HepG2 (cell line): Measurements from ENCODE around the gene NAT10. TPM values are rescaled to one million over a fixed set of nuclear protein-coding genes. Genes with fewer than 3 reads are reported as not detected.

Experiments
- BCLAF1 ChIP-seq: fragments of 450-650 bp; IDR thresholded peaks from 2 replicates; pipeline ENCODE4 v1.6.1; 2017; ENCODE audit warnings: mild to moderate bottlenecking
- CREB1 ChIP-seq, 2 experiments: fragments of 450-650 bp in 1 of 2; IDR thresholded peaks; 2 replicates each; pipeline ENCODE4 v1.6.1; 2016 to 2017; ENCODE audit warnings: control low read depth in 1 of 2, mild to moderate bottlenecking in 1 of 2, missing compliant biosample characterization in 1 of 2, missing genetic modification characterization in 1 of 2
- EZH2 ChIP-seq: conservative IDR thresholded peaks from 2 replicates; pipeline ENCODE4 v1.6.1; 2012; ENCODE audit warnings: mild to moderate bottlenecking, low read depth, low read length, moderate library complexity
- HMGXB4 ChIP-seq, 2 experiments: sonication (generic) in 1 of 2; formaldehyde crosslinking in 1 of 2; IDR thresholded peaks; 2 replicates each; pipeline versions ENCODE4 v1.4.0 to v1.6.1; 2018 to 2020; ENCODE audit warnings: missing genetic modification reagents in 2 of 2, borderline replicate concordance in 1 of 2, low read depth in 1 of 2, mild to moderate bottlenecking in 1 of 2, missing biosample characterization in 1 of 2
- MEIS2 ChIP-seq: sonication (generic); formaldehyde crosslinking; IDR thresholded peaks from 2 replicates; pipeline ENCODE4 v1.9.0; 2021; ENCODE audit warnings: mild to moderate bottlenecking, missing genetic modification reagents
- PITX1 ChIP-seq: sonication (generic); formaldehyde crosslinking; IDR thresholded peaks from 2 replicates; pipeline ENCODE4 v1.5.1; 2020; ENCODE audit warnings: mild to moderate bottlenecking, missing genetic modification reagents
- SKIL ChIP-seq: sonication (generic); formaldehyde crosslinking; IDR thresholded peaks from 2 replicates; pipeline ENCODE4 v1.8.0; 2022; ENCODE audit warnings: missing genetic modification reagents, mild to moderate bottlenecking, moderate library complexity, borderline replicate concordance
- TCF7 ChIP-seq: sonication (generic); IDR thresholded peaks from 2 replicates; pipeline ENCODE4 v1.6.1; 2016; ENCODE audit warnings: antibody characterized with exemption, low read depth
- TOPORS ChIP-seq: sonication (generic); formaldehyde crosslinking; IDR thresholded peaks from 2 replicates; pipeline ENCODE4 v1.8.0; 2023; ENCODE audit warnings: mild to moderate bottlenecking, missing genetic modification reagents
- ZMYM2 ChIP-seq: sonication (generic); formaldehyde crosslinking; IDR thresholded peaks from 2 replicates; pipeline ENCODE4 v1.8.0; 2022; ENCODE audit warnings: mild to moderate bottlenecking, missing genetic modification reagents
- ZNF124 ChIP-seq: sonication (generic); formaldehyde crosslinking; IDR thresholded peaks from 2 replicates; pipeline ENCODE4 v1.4.0; 2020; ENCODE audit warnings: missing genetic modification reagents
- ZNF343 ChIP-seq: sonication (generic); formaldehyde crosslinking; IDR thresholded peaks from 2 replicates; pipeline ENCODE4 v1.4.0; 2020; ENCODE audit warnings: mild to moderate bottlenecking, missing genetic modification reagents
- ZNF362 ChIP-seq: sonication (generic); formaldehyde crosslinking; IDR thresholded peaks from 2 replicates; pipeline ENCODE4 v1.4.0; 2020; ENCODE audit warnings: missing genetic modification reagents, mild to moderate bottlenecking, borderline replicate concordance
- ZNF383 ChIP-seq: sonication (generic); formaldehyde crosslinking; IDR thresholded peaks from 2 replicates; pipeline ENCODE4 v1.4.0; 2020; ENCODE audit warnings: missing genetic modification reagents, mild to moderate bottlenecking, borderline replicate concordance
- ZNF703 ChIP-seq: sonication (generic); formaldehyde crosslinking; IDR thresholded peaks from 2 replicates; pipeline ENCODE4 v1.5.1; 2020; ENCODE audit warnings: missing genetic modification reagents, mild to moderate bottlenecking, moderate library complexity, borderline replicate concordance
- ZNF770 ChIP-seq: sonication (generic); formaldehyde crosslinking; IDR thresholded peaks from 2 replicates; pipeline ENCODE4 v1.5.0; 2020; ENCODE audit warnings: mild to moderate bottlenecking, missing genetic modification reagents
- ZNF879 ChIP-seq: sonication (generic); formaldehyde crosslinking; IDR thresholded peaks from 2 replicates; pipeline ENCODE4 v1.8.1; 2023; ENCODE audit warnings: missing genetic modification reagents
- polyA plus RNA-seq, 8 experiments: library from polyadenylated mRNA; depleted of rRNA in 3 of 8; stranded (reverse) in 7 of 8; unstranded in 1 of 8; fragments of >200 nt; fragmentation: Illumina TruSeq in 4 of 8; extraction: Trizol in 4 of 8; gene quantifications; 2 replicates each; pipeline versions ENCODE4 v1.2.1 to v1.2.3, GENCODE V29; 2011 to 2016; ENCODE audit warnings: low read depth in 4 of 8, missing spikeins in 1 of 8, mixed read lengths in 1 of 8; ENCODE audit not compliant: insufficient read depth in 1 of 8
- total RNA-seq, 5 experiments: library from RNA; depleted of rRNA; stranded (reverse); fragments of >200 nt; fragmentation: Illumina TruSeq; extraction: Trizol; gene quantifications; 2 replicates each; pipeline ENCODE4 v1.2.3, GENCODE V29; 2016; ENCODE audit warnings: low read depth in 1 of 5

NAT10 gene
- total and polyA plus RNA-seq, 2 of the 13 experiments (the other 11 are each of a cell fraction or from before 2014, with no cell fraction given), result 33.9 to 51.9 TPM

- 0 out of 2 replicates have a peak, but pooled peaks have one; percentile 37 for TF ChIP-seq SKIL (CRISPR knock-in tag)
- no peak for TF ChIP-seq BCLAF1
- TF ChIP-seq ZNF703 (CRISPR knock-in tag), result no peak
- no peak for TF ChIP-seq ZNF770 (CRISPR knock-in tag)
- TF ChIP-seq ZNF343 (CRISPR knock-in tag), result peak; percentile 87; the same call in 1 of the 2 replicates
- TF ChIP-seq ZNF879 (CRISPR knock-in tag), result no peak
- TF ChIP-seq TOPORS (CRISPR knock-in tag), result peak; percentile 74; the same call in 1 of the 2 replicates
- TF ChIP-seq HMGXB4 (CRISPR knock-in tag; IDR thresholded peaks at IDR 0.05; ENCODE audit: borderline replicate concordance in 1 of 2, low read depth in 1 of 2), result peak; percentile 77 to 92; a peak in 3 of 4 replicates
- TF ChIP-seq ZMYM2 (CRISPR knock-in tag), result no peak
- TF ChIP-seq ZNF124 (CRISPR knock-in tag), result peak; percentile 97
- peak; percentile 97 for TF ChIP-seq CREB1 (IDR thresholded peaks at IDR 0.05)
- peak; percentile 100 for TF ChIP-seq CREB1 (CRISPR knock-in tag; IDR thresholded peaks at IDR 0.05)
- no peak for TF ChIP-seq TCF7
- TF ChIP-seq EZH2, result no peak
- peak; percentile 49; the same call in 1 of the 2 replicates for TF ChIP-seq PITX1
- no peak; the same call in 1 of the 2 replicates for TF ChIP-seq MEIS2
- no peak for TF ChIP-seq ZNF383
- peak; percentile 38; the same call in 1 of the 2 replicates for TF ChIP-seq ZNF362
Measured at GRCh38 chr11:34105079-34105956, at the start of gene NAT10 (continued).
